Hepatic stellate cell (primary cell): ENCODE results near the gene JARID2.

Source experiments
- DNase-seq: peaks from one replicate; pipeline ENCODE4 v3.0.0; 2011; ENCODE audit warnings: low spot score

The JARID2 gene

GRCh38 chr6:15376900-15377487 lies 131.1 kb downstream of the JARID2 start:
- DNase-seq: no peak

GRCh38 chr6:15378272-15378671 lies 132.4 kb downstream of the JARID2 start:
- no peak for DNase-seq

GRCh38 chr6:15378866-15379265 lies 133.0 kb downstream of the JARID2 start:
- no peak for DNase-seq

- no peak for DNase-seq
These were observed 134.5 kb downstream of the JARID2 start for GRCh38 chr6:15380351-15380750.

GRCh38 chr6:15382089-15382488 lies 136.2 kb downstream of the JARID2 start:
- DNase-seq: no peak

GRCh38 chr6:15382712-15383111 lies 136.8 kb downstream of the JARID2 start:
- no peak for DNase-seq

- DNase-seq: no peak
These were observed 139.0 kb downstream of the JARID2 start for GRCh38 chr6:15384901-15385300.

- no peak for DNase-seq
These were observed 139.7 kb downstream of the JARID2 start for GRCh38 chr6:15385521-15385920.

GRCh38 chr6:15386110-15386755 lies 140.4 kb downstream of the JARID2 start:
- DNase-seq: no peak

GRCh38 chr6:15386756-15387112 lies 140.9 kb downstream of the JARID2 start:
- no peak for DNase-seq

- no peak for DNase-seq
These were observed 141.2 kb downstream of the JARID2 start for GRCh38 chr6:15387118-15387517.

- no peak for DNase-seq
These were observed 143.4 kb downstream of the JARID2 start for GRCh38 chr6:15389084-15389764.

GRCh38 chr6:15389765-15390723 lies 144.2 kb downstream of the JARID2 start:
- peak; percentile 60 for DNase-seq

GRCh38 chr6:15391500-15391899 lies 145.6 kb downstream of the JARID2 start:
- DNase-seq: no peak

- no peak for DNase-seq
These were observed 146.3 kb downstream of the JARID2 start for GRCh38 chr6:15392182-15392581.

- DNase-seq: no peak
These were observed 147.7 kb downstream of the JARID2 start for GRCh38 chr6:15393605-15394004.

GRCh38 chr6:15395087-15395486 lies 149.2 kb downstream of the JARID2 start:
- DNase-seq: no peak

- DNase-seq: no peak
These were observed 150.9 kb downstream of the JARID2 start for GRCh38 chr6:15396808-15397207.

GRCh38 chr6:15398633-15399275 lies 152.9 kb downstream of the JARID2 start:
- no peak for DNase-seq

- DNase-seq: peak; percentile 75
These were observed 154.0 kb downstream of the JARID2 start for GRCh38 chr6:15399641-15400470.

- DNase-seq: peak; percentile 26
These were observed 154.7 kb downstream of the JARID2 start for GRCh38 chr6:15400572-15401004.
